Right ventricle myocardium superior (tissue), 1 donor: Measurements from ENCODE around the gene FAM221B. TPM values are rescaled to one million over a fixed set of nuclear protein-coding genes. Genes with fewer than 3 reads are reported as not detected.

Experiments used
- ATAC-seq: fragments of 200-7000 bp; cut with Tn5 transposase; one replicate; pipeline ENCODE4 v1.9.1; 2020; ENCODE audit warnings: mild to moderate bottlenecking; ENCODE audit not compliant: poor library complexity
- DNase-seq: peaks from one replicate; pipeline ENCODE4 v3.0.0-alpha.2; 2020
- intact Hi-C: fragments of 100-400 bp; cut with DNase I; formaldehyde crosslinking; loops from one replicate; pipeline ENCODE4 v1.11.2; 2022
- total RNA-seq: library from RNA; stranded (reverse); fragmentation: NEBNext Ultra II Directional; extraction: Animal tissue kit (Norgen Biotek cat#: 25700); gene quantifications from one replicate; pipeline ENCODE4 v1.2.1, GENCODE V29; 2021
- donor health status: DM: no; HTN: yes; CAD: no; lungs with severe emphysema.

Gene FAM221B
- total RNA-seq, 1 donor from 2014 or later: not detected

DNA sequence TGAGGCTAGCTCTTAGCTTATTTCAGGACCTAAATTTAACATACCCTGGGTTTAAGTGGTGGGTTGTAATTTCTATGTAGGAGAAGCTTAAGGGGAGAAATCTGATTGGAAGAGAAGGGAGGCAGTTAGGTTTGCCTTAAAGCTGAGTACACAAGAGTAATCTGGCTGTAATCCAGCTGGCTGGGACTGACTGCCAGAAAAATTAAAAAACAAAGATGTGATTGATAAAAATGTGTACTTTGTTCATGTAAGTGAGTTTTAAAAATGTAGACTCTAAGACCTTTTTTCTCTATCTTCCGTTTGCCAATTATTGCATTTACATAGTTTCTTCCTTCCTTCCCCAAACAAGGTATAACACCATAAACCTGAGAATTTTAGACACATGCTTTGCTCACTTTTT is 57.0 kb downstream of the FAM221B start:
- ATAC-seq: peak; percentile 23
- DNase-seq: no peak
- intact Hi-C loops: no loop called here

DNA sequence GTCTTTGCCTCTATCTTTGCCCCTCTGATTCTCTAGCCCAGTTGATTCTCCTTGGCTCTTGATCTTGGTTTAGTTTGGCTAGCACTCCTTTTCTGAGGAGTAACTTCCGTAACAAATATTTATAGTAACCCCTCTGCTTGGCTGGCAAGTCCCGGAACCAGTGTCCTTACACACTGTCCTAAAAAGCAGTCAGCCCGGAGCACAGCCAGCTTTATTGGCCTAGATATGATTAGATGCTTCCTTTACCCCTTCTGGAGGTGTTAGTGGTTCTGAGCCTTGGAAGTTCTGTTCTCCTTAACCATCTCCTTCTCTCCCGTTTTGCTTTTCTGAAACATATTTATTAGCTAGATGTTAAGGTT is 57.5 kb downstream of the FAM221B start:
- DNase-seq: peak; percentile 73

DNA sequence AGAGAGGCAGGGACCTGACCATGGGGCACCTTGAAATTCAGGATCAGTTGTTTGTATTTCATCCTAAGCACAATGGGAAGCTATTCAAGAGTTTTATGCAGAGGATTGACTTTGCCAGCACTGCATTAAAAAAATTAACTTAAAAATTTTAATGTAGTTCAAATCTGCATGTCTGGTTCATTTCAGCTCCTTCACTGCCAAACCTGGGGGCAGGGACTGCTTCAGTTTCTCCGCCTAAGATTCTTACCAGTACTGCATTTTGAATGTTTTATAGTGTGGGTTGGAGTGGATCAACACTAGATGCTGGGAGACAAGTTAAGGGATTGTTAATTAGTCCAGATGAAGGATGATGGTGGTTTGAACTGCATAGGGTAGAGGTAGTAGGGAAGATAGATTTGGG is 58.8 kb downstream of the FAM221B start:
- DNase-seq (no peak), ATAC-seq (no peak)
- intact Hi-C loops: no loop called here

More for the DNA sequence above, 57.5 kb downstream of the FAM221B start:
- ATAC-seq: peak; percentile 92
- intact Hi-C loops: no loop called here

DNA sequence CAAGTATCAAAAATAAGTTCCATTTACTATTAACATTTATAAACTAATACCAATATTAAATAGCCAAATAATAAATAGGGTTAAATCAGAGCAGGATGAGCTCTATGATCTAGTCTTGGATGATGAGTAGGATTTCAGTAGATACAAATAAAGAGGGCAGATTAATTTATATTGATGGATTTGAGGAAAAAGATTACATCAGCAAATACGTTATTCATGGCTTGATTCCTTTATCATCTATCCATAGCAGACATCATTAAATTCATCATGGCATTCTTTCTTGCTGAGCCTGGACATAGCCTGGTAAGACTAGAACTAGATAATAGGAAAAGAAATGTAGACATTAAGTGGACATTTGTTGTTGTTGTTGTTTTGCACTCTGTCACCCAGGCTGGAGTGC is 61.1 kb downstream of the FAM221B start:
- DNase-seq: no peak
- intact Hi-C loops: no loop called here
- no peak for ATAC-seq

DNA sequence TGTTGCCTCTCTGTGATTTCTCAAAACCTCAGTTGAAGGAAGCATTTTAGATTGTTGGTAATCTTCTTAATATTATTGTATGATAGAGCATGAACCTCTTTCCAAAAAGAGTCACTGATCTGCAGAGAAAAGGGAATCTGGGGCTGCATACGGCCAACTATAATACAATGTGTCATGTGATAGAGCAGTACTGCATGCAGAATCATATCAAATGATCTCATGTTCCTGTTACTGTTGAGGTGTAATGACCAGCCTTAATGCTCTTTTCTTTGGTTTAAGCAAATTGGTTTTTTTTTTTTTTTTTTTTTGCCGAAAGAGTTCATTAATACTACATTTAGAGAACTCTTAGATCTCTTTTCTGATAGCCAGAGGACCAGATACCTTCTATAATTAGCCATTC is 61.5 kb downstream of the FAM221B start:
- intact Hi-C loops: no loop called here
- DNase-seq: no peak
- no peak for ATAC-seq

Other genes starting within 250 kb of the FAM221B start
- gene TESK1, start 223.5 kb downstream of the FAM221B start, total RNA-seq: 25.0 TPM
- 0.59 TPM for gene CD72, start 210.3 kb downstream of the FAM221B start, total RNA-seq
- not detected for gene SIT1, start 177.8 kb downstream of the FAM221B start, total RNA-seq
- gene RMRP, start 170.7 kb downstream of the FAM221B start, total RNA-seq: 19,155 TPM
- gene CCDC107, start 170.4 kb downstream of the FAM221B start, total RNA-seq: 48.4 TPM
- 0.24 TPM for gene ARHGEF39, start 163.5 kb downstream of the FAM221B start, total RNA-seq
- not detected for gene CA9, start 154.8 kb downstream of the FAM221B start, total RNA-seq
- gene TPM2, start 138.8 kb downstream of the FAM221B start, total RNA-seq: 966 TPM
- 252 TPM for gene TLN1, start 96.5 kb downstream of the FAM221B start, total RNA-seq
- gene CREB3, start 96.1 kb downstream of the FAM221B start, total RNA-seq: 20.3 TPM
- gene GBA2, start 79.5 kb downstream of the FAM221B start, total RNA-seq: 74.6 TPM
- gene RGP1, start 79.4 kb downstream of the FAM221B start, total RNA-seq: 28.5 TPM
- gene MSMP, start 74.5 kb downstream of the FAM221B start, total RNA-seq: not detected
- gene NPR2, start 37.1 kb downstream of the FAM221B start, total RNA-seq: 24.2 TPM
- gene SPAG8, start 16.5 kb downstream of the FAM221B start, total RNA-seq: 1.8 TPM
- 82.9 TPM for gene HINT2, start 13.7 kb downstream of the FAM221B start, total RNA-seq
- 13.3 TPM for gene TMEM8B, start 496 bp upstream of the FAM221B start, total RNA-seq
- not detected for gene OR13J1, start 41.7 kb upstream of the FAM221B start, total RNA-seq
- gene HRCT1, start 77.5 kb upstream of the FAM221B start, total RNA-seq: 7.4 TPM
- 8.3 TPM for gene SPAAR, start 80.8 kb upstream of the FAM221B start, total RNA-seq
- not detected for gene OR2S2, start 129.4 kb upstream of the FAM221B start, total RNA-seq
- 4.6 TPM for gene RECK, start 208.2 kb upstream of the FAM221B start, total RNA-seq